GM23338 (cell line): Measurements from ENCODE around the gene LRCH4. TPM values are rescaled to one million over a fixed set of nuclear protein-coding genes. Genes with fewer than 3 reads are reported as not detected.
A peak's percentile ranks its signal among the peaks of the same experiment; 100 is the strongest.

ENCODE experiments used
- ATAC-seq: fragments of 200-7000 bp; cut with Tn5 transposase; 3 replicates; pipeline ENCODE4 v1.9.1; 2020
- DNase-seq: peaks from one replicate; pipeline ENCODE4 v3.0.0-alpha.2; 2015; ENCODE audit warnings: low spot score
- H2AFZ ChIP-seq: fragments of 200-600 bp; sonication (generic); 2 replicates; pipeline ENCODE4 v1.8.0; 2016; ENCODE audit warnings: antibody characterized with exemption, mild to moderate bottlenecking, moderate library complexity
- H3F3A ChIP-seq: fragments of 200-600 bp; sonication (generic); replicated peaks from 2 replicates; pipeline ENCODE4 v1.8.0; 2017; ENCODE audit warnings: antibody characterized with exemption, mixed run types, low read depth
- H3K27ac ChIP-seq: fragments of 200-600 bp; sonication (generic); 2 replicates; pipeline ENCODE4 v1.6.1; 2016; ENCODE audit warnings: low read depth
- H3K27me3 ChIP-seq: fragments of 200-600 bp; sonication (generic); 2 replicates; pipeline ENCODE4 v1.8.0; 2016; ENCODE audit warnings: mild to moderate bottlenecking, mixed run types, moderate library complexity; ENCODE audit not compliant: insufficient read depth
- H3K36me3 ChIP-seq: fragments of 200-600 bp; sonication (generic); 2 replicates; pipeline ENCODE4 v1.8.0; 2016; ENCODE audit warnings: mild to moderate bottlenecking; ENCODE audit not compliant: insufficient read depth
- H3K4me1 ChIP-seq: fragments of 200-600 bp; sonication (generic); 2 replicates; pipeline ENCODE4 v1.8.0; 2016; ENCODE audit warnings: mild to moderate bottlenecking, moderate library complexity; ENCODE audit not compliant: insufficient read depth
- H3K4me2 ChIP-seq: fragments of 200-600 bp; sonication (generic); 2 replicates; pipeline ENCODE4 v1.7.1; 2017; ENCODE audit warnings: mixed run types
- H3K4me3 ChIP-seq: fragments of 200-600 bp; sonication (generic); 2 replicates; pipeline ENCODE4 v1.6.1; 2016; ENCODE audit warnings: mixed run types
- H3K79me2 ChIP-seq: fragments of 200-600 bp; sonication (generic); replicated peaks from 2 replicates; pipeline ENCODE4 v1.8.0; 2017; ENCODE audit warnings: mild to moderate bottlenecking; ENCODE audit not compliant: insufficient read depth
- H3K9me2 ChIP-seq: fragments of 200-600 bp; sonication (generic); 2 replicates; pipeline ENCODE4 v1.8.0; 2017; ENCODE audit not compliant: insufficient read depth
- H4K20me1 ChIP-seq: fragments of 200-600 bp; sonication (generic); replicated peaks from 2 replicates; pipeline ENCODE4 v1.8.0; 2017; ENCODE audit warnings: mild to moderate bottlenecking; ENCODE audit not compliant: insufficient read depth
- H3K27ac Mint-ChIP-seq: 2 replicates; pipeline ENCODE4 v1.8.0; 2020; ENCODE audit warnings: inconsistent platforms, mild to moderate bottlenecking, moderate library complexity, mixed read lengths
- H3K27me3 Mint-ChIP-seq: 3 replicates; pipeline ENCODE4 v1.8.0; 2022; ENCODE audit warnings: low read depth, mild to moderate bottlenecking, moderate library complexity, mixed read lengths, inconsistent platforms; ENCODE audit not compliant: insufficient read depth, poor library complexity
- H3K36me3 Mint-ChIP-seq: 3 replicates; pipeline ENCODE4 v1.8.0; 2021; ENCODE audit warnings: low read depth, mild to moderate bottlenecking, inconsistent platforms, moderate library complexity, mixed read lengths
- H3K4me1 Mint-ChIP-seq: 3 replicates; pipeline ENCODE4 v1.8.0; 2020; ENCODE audit warnings: mild to moderate bottlenecking, inconsistent platforms, mixed read lengths
- H3K4me3 Mint-ChIP-seq: 3 replicates; pipeline ENCODE4 v1.8.0; 2021; ENCODE audit warnings: moderate library complexity, mild to moderate bottlenecking, inconsistent platforms, mixed read lengths
- H3K9me3 Mint-ChIP-seq: 3 replicates; pipeline ENCODE4 v1.8.0; 2020; ENCODE audit warnings: moderate library complexity, mild to moderate bottlenecking, inconsistent platforms, mixed read lengths
- EZH2 ChIP-seq: fragments of 200-600 bp; sonication (generic); IDR thresholded peaks from one replicate; pipeline ENCODE4 v1.8.0; 2017; ENCODE audit warnings: antibody characterized with exemption, mild to moderate bottlenecking, low read depth; ENCODE audit not compliant: unreplicated experiment
- EZH2phosphoT487 ChIP-seq: fragments of 200-600 bp; sonication (generic); IDR thresholded peaks from one replicate; pipeline ENCODE4 v1.8.1; 2018; ENCODE audit warnings: antibody characterized with exemption; ENCODE audit not compliant: unreplicated experiment
- JUNB ChIP-seq: IDR thresholded peaks from one replicate; pipeline ENCODE4 v1.6.1; 2016; ENCODE audit warnings: antibody characterized with exemption; ENCODE audit not compliant: unreplicated experiment
- NANOG ChIP-seq: IDR thresholded peaks from 2 replicates; pipeline ENCODE4 v1.6.1; 2016; ENCODE audit warnings: antibody characterized with exemption, borderline replicate concordance
- POLR2AphosphoS5 ChIP-seq: IDR thresholded peaks from 2 replicates; pipeline ENCODE4 v1.6.1; 2016; ENCODE audit warnings: antibody characterized with exemption, low read depth
- STAT1 ChIP-seq: IDR thresholded peaks from one replicate; pipeline ENCODE4 v1.6.1; 2016; ENCODE audit warnings: antibody characterized with exemption; ENCODE audit not compliant: unreplicated experiment
- polyA plus RNA-seq: library from polyadenylated mRNA; unstranded; fragments of >200 nt; fragmentation: Nextera tagmentation; extraction: Ambion mirVana; gene quantifications from 2 replicates; pipeline ENCODE4 v1.2.1, GENCODE V29; 2016
- total RNA-seq: library from RNA; depleted of rRNA; stranded (reverse); fragments of >200 nt; shearing (Covaris generic); gene quantifications from 2 replicates; pipeline ENCODE4 v1.2.3, GENCODE V29; 2014
- TF ChIP-seq, protein P1 (sequence below): fragments of 250-450 bp; sonication (Bioruptor Pico); IDR thresholded peaks from 2 replicates; pipeline ENCODE4 v1.5.0; 2020; ENCODE audit warnings: mild to moderate bottlenecking, moderate library complexity
- TF ChIP-seq, protein P2 (sequence below), 2 experiments: fragments of 200-600 bp in 1 of 2; sonication (generic) in 1 of 2; conservative IDR thresholded peaks; 2 replicates each; pipeline versions ENCODE4 v1.5.1 to v1.6.1; 2016 to 2017; ENCODE audit warnings: antibody characterized with exemption in 2 of 2, low read depth in 2 of 2, mild to moderate bottlenecking in 2 of 2, moderate library complexity in 1 of 2
- TF ChIP-seq, protein P3 (sequence below): IDR thresholded peaks from 2 replicates; pipeline ENCODE4 v1.6.1; 2016; ENCODE audit warnings: antibody characterized with exemption

Gene LRCH4
- total and polyA plus RNA-seq, 2 experiments from 2014 or later = 21.4 to 51.0 TPM

DNA sequence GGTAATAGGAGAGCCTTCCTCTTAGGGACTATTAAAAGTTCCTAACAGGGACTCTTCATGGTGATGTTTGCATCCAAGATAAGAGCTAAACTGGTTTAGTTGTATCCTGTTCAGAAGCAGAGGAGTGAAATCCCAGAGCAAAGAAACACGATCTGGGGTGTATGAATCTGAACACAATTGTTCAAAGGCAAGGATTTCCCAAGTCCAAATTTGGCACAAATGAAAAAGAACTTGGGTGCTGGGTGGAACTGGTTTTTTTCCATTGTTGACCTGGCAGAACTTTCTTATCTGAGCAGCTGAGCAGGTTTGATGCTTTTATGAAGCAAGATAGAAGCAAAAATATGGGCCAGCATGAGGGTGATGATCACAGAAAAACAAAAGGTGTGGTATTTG lies 41.0 kb downstream of the LRCH4 start (continued):
- TF ChIP-seq, protein P1, sequence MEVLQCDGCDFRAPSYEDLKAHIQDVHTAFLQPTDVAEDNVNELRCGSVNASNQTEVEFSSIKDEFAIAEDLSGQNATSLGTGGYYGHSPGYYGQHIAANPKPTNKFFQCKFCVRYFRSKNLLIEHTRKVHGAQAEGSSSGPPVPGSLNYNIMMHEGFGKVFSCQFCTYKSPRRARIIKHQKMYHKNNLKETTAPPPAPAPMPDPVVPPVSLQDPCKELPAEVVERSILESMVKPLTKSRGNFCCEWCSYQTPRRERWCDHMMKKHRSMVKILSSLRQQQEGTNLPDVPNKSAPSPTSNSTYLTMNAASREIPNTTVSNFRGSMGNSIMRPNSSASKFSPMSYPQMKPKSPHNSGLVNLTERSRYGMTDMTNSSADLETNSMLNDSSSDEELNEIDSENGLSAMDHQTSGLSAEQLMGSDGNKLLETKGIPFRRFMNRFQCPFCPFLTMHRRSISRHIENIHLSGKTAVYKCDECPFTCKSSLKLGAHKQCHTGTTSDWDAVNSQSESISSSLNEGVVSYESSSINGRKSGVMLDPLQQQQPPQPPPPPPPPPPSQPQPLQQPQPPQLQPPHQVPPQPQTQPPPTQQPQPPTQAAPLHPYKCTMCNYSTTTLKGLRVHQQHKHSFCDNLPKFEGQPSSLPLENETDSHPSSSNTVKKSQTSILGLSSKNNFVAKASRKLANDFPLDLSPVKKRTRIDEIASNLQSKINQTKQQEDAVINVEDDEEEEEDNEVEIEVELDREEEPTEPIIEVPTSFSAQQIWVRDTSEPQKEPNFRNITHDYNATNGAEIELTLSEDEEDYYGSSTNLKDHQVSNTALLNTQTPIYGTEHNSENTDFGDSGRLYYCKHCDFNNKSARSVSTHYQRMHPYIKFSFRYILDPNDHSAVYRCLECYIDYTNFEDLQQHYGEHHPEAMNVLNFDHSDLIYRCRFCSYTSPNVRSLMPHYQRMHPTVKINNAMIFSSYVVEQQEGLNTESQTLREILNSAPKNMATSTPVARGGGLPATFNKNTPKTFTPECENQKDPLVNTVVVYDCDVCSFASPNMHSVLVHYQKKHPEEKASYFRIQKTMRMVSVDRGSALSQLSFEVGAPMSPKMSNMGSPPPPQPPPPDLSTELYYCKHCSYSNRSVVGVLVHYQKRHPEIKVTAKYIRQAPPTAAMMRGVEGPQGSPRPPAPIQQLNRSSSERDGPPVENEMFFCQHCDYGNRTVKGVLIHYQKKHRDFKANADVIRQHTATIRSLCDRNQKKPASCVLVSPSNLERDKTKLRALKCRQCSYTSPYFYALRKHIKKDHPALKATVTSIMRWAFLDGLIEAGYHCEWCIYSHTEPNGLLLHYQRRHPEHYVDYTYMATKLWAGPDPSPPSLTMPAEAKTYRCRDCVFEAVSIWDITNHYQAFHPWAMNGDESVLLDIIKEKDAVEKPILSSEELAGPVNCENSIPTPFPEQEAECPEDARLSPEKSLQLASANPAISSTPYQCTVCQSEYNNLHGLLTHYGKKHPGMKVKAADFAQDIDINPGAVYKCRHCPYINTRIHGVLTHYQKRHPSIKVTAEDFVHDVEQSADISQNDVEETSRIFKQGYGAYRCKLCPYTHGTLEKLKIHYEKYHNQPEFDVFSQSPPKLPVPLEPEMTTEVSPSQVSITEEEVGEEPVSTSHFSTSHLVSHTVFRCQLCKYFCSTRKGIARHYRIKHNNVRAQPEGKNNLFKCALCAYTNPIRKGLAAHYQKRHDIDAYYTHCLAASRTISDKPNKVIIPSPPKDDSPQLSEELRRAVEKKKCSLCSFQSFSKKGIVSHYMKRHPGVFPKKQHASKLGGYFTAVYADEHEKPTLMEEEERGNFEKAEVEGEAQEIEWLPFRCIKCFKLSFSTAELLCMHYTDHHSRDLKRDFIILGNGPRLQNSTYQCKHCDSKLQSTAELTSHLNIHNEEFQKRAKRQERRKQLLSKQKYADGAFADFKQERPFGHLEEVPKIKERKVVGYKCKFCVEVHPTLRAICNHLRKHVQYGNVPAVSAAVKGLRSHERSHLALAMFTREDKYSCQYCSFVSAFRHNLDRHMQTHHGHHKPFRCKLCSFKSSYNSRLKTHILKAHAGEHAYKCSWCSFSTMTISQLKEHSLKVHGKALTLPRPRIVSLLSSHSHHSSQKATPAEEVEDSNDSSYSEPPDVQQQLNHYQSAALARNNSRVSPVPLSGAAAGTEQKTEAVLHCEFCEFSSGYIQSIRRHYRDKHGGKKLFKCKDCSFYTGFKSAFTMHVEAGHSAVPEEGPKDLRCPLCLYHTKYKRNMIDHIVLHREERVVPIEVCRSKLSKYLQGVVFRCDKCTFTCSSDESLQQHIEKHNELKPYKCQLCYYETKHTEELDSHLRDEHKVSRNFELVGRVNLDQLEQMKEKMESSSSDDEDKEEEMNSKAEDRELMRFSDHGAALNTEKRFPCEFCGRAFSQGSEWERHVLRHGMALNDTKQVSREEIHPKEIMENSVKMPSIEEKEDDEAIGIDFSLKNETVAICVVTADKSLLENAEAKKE (CRISPR knock-in tag) = no peak
- TF ChIP-seq NANOG (no peak), POLR2AphosphoS5 (no peak), EZH2 (no peak)
- TF ChIP-seq, protein P2, sequence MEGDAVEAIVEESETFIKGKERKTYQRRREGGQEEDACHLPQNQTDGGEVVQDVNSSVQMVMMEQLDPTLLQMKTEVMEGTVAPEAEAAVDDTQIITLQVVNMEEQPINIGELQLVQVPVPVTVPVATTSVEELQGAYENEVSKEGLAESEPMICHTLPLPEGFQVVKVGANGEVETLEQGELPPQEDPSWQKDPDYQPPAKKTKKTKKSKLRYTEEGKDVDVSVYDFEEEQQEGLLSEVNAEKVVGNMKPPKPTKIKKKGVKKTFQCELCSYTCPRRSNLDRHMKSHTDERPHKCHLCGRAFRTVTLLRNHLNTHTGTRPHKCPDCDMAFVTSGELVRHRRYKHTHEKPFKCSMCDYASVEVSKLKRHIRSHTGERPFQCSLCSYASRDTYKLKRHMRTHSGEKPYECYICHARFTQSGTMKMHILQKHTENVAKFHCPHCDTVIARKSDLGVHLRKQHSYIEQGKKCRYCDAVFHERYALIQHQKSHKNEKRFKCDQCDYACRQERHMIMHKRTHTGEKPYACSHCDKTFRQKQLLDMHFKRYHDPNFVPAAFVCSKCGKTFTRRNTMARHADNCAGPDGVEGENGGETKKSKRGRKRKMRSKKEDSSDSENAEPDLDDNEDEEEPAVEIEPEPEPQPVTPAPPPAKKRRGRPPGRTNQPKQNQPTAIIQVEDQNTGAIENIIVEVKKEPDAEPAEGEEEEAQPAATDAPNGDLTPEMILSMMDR (conservative IDR thresholded peaks at IDR 0.05; ENCODE audit: low read depth in 2 of 2) = no peak

DNA sequence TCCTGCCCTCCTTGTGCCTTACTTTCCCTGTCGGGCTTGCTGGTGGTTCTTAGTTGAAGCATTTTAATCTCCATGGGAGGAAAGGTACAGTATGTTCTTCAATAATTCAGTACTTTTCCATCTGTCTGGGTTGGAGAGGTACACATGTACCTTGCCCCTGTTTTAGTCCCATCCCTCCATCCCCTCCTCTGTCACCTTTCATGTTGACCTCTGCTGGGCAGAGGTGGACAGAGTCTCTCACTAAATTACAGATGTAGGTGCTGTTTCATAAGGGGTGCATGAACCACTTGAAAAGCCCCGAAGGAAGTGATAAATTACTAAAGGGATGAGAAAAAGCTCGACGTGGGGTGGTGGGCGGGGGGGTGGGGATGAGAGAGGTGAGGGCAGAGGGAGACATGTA lies 41.5 kb downstream of the LRCH4 start:
- Mint-ChIP-seq H3K36me3 (no peaks in the 10 kb centered on the region), H3K27me3 (peaks cover 19% of the 10 kb centered on the region), H3K4me1 (peaks cover 71% of the 10 kb centered on the region), H3K9me3 (no peaks in the 10 kb centered on the region), H3K4me3 (peak overlapping the region; percentile 15; the same call in 1 of the 3 replicates), H3K27ac (no peak overlapping the region)
- no peak overlapping the region for H2AFZ ChIP-seq
- peaks cover 10% of the 10 kb centered on the region for H3K27me3 ChIP-seq
- H3K4me2 ChIP-seq = no peak overlapping the region
- peaks cover 13% of the 10 kb centered on the region for H3K79me2 ChIP-seq
- H3K4me3 ChIP-seq = no peak overlapping the region
- DNase-seq (no peak), ATAC-seq (no peak)
- 0 out of 2 replicates have a peak, but pooled peaks cover 2% of the 10 kb centered on the region for H4K20me1 ChIP-seq
- no peaks in the 10 kb centered on the region for H3K9me2 ChIP-seq
- peaks cover 61% of the 10 kb centered on the region for H3K4me1 ChIP-seq
- TF ChIP-seq JUNB (no peak), EZH2phosphoT487 (no peak), STAT1 (no peak)
- TF ChIP-seq, protein P3, sequence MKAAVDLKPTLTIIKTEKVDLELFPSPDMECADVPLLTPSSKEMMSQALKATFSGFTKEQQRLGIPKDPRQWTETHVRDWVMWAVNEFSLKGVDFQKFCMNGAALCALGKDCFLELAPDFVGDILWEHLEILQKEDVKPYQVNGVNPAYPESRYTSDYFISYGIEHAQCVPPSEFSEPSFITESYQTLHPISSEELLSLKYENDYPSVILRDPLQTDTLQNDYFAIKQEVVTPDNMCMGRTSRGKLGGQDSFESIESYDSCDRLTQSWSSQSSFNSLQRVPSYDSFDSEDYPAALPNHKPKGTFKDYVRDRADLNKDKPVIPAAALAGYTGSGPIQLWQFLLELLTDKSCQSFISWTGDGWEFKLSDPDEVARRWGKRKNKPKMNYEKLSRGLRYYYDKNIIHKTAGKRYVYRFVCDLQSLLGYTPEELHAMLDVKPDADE = no peak
- H3K36me3 ChIP-seq = no peaks in the 10 kb centered on the region
- peaks cover 16% of the 10 kb centered on the region; the same call in 1 of the 2 replicates for H3F3A ChIP-seq
- H3K27ac ChIP-seq = no peak overlapping the region
